Parathyroid adenoma (tissue), 2 donors: ENCODE results near the gene ABCC4.

Experiments
- H2AFZ ChIP-seq: fragments of 300-600 bp; sonication (generic); one replicate; pipeline ENCODE4 v1.7.0; 2017; ENCODE audit warnings: antibody characterized with exemption, mild to moderate bottlenecking
- H3K27ac ChIP-seq: fragments of 300-600 bp; sonication (generic); one replicate; pipeline ENCODE4 v1.7.0; 2017
- H3K27me3 ChIP-seq: fragments of 300-600 bp; sonication (generic); one replicate; pipeline ENCODE4 v1.7.0; 2017; ENCODE audit warnings: low read length; ENCODE audit not compliant: control insufficient read depth, insufficient read depth
- H3K36me3 ChIP-seq: fragments of 300-600 bp; sonication (generic); one replicate; pipeline ENCODE4 v1.7.0; 2017; ENCODE audit warnings: low read length; ENCODE audit not compliant: control insufficient read depth, insufficient read depth
- H3K4me1 ChIP-seq: fragments of 300-600 bp; sonication (generic); one replicate; pipeline ENCODE4 v1.7.0; 2017; ENCODE audit warnings: control low read depth
- H3K4me2 ChIP-seq: fragments of 300-600 bp; sonication (generic); one replicate; pipeline ENCODE4 v1.7.0; 2017; ENCODE audit warnings: low read length
- H3K4me3 ChIP-seq: fragments of 300-600 bp; sonication (generic); one replicate; pipeline ENCODE4 v1.7.0; 2017; ENCODE audit warnings: low read depth, low read length
- H3K79me2 ChIP-seq: fragments of 300-600 bp; sonication (generic); one replicate; pipeline ENCODE4 v1.7.0; 2017; ENCODE audit warnings: control low read depth
- H3K9ac ChIP-seq: fragments of 300-600 bp; sonication (generic); one replicate; pipeline ENCODE4 v1.7.0; 2017; ENCODE audit warnings: mild to moderate bottlenecking
- H3K9me3 ChIP-seq: fragments of 300-600 bp; sonication (generic); one replicate; pipeline ENCODE4 v1.7.0; 2017; ENCODE audit warnings: low read length; ENCODE audit not compliant: control insufficient read depth
- CTCF ChIP-seq: fragments of 300-600 bp; sonication (generic); IDR thresholded peaks from one replicate; pipeline ENCODE4 v1.7.0; 2017; ENCODE audit warnings: antibody characterized with exemption, mild to moderate bottlenecking
- donor health status: primary hyperparathyroidism.

ABCC4 gene

GRCh38 chr13:95301183-95301967 lies at the start of gene ABCC4:
TSS of gene ABCC4 (minus strand) at chr13:95301451. CDS start at chr13:95301314, 137 bp downstream.
- Histone ChIP-seq H3K27me3 (no peaks in the 10 kb centered on the region), H3K27ac (peak within 1 kb of the TSS; percentile 82), H3K9me3 (no peaks in the 10 kb centered on the region), H3K4me3 (peak within 1 kb of the TSS; percentile 67), H3K4me2 (peak within 1 kb of the TSS; percentile 97), H3K79me2 (peaks cover 2% of the 10 kb centered on the region), H3K36me3 (no peaks in the 10 kb centered on the region), H3K9ac (peak within 1 kb of the TSS; percentile 46), H3K4me1 (no peaks in the 10 kb centered on the region), H2AFZ (peak within 1 kb of the TSS; percentile 77)
- TF ChIP-seq CTCF = no peak

GRCh38 chr13:95349267-95349666 lies 48.0 kb upstream of the ABCC4 start:
- Histone ChIP-seq H3K4me1 (peaks cover 5% of the 10 kb centered on the region), H3K9ac (no peak overlapping the region), H3K9me3 (no peaks in the 10 kb centered on the region), H2AFZ (no peak overlapping the region), H3K36me3 (no peaks in the 10 kb centered on the region), H3K27ac (no peak overlapping the region), H3K4me2 (no peak overlapping the region), H3K79me2 (no peaks in the 10 kb centered on the region), H3K4me3 (no peak overlapping the region), H3K27me3 (no peaks in the 10 kb centered on the region)
- TF ChIP-seq CTCF = no peak

- no peaks in the 10 kb centered on the region for H3K9me3 ChIP-seq
Measured at GRCh38 chr13:95343944-95344343, 42.7 kb upstream of the ABCC4 start.

GRCh38 chr13:95341441-95341840 lies 40.2 kb upstream of the ABCC4 start:
- Histone ChIP-seq H3K4me3 (no peak overlapping the region), H3K4me1 (peaks cover 3% of the 10 kb centered on the region), H3K27me3 (no peaks in the 10 kb centered on the region), H3K79me2 (no peaks in the 10 kb centered on the region), H3K4me2 (no peak overlapping the region), H3K36me3 (no peaks in the 10 kb centered on the region), H3K9ac (no peak overlapping the region), H3K27ac (no peak overlapping the region), H3K9me3 (no peaks in the 10 kb centered on the region), H2AFZ (no peak overlapping the region)
- TF ChIP-seq CTCF = no peak

More at GRCh38 chr13:95343944-95344343, 42.7 kb upstream of the ABCC4 start:
- no peak overlapping the region for H3K27ac ChIP-seq
- H3K79me2 ChIP-seq = no peaks in the 10 kb centered on the region
- H3K27me3 ChIP-seq = no peaks in the 10 kb centered on the region
- H2AFZ ChIP-seq = no peak overlapping the region
- no peak overlapping the region for H3K4me2 ChIP-seq
- H3K4me1 ChIP-seq = no peaks in the 10 kb centered on the region
- H3K9ac ChIP-seq = no peak overlapping the region
- H3K4me3 ChIP-seq = no peak overlapping the region
- no peak for TF ChIP-seq CTCF
- H3K36me3 ChIP-seq = no peaks in the 10 kb centered on the region

GRCh38 chr13:95338905-95339304 lies 37.7 kb upstream of the ABCC4 start:
- Histone ChIP-seq H3K79me2 (no peaks in the 10 kb centered on the region), H3K4me3 (no peak overlapping the region), H3K9me3 (no peaks in the 10 kb centered on the region)

More at GRCh38 chr13:95338905-95339304, 37.7 kb upstream of the ABCC4 start:
- Histone ChIP-seq H2AFZ (no peak overlapping the region), H3K27me3 (no peaks in the 10 kb centered on the region), H3K4me1 (peaks cover 3% of the 10 kb centered on the region), H3K36me3 (no peaks in the 10 kb centered on the region), H3K4me2 (no peak overlapping the region), H3K27ac (no peak overlapping the region), H3K9ac (no peak overlapping the region)
- no peak for TF ChIP-seq CTCF
